Activated CD8-positive, alpha-beta memory T cell treated with anti-CD3 and anti-CD28 coated beads, Interleukin-2, amount 50 U/mL, for 1 hour (primary cell): ENCODE data around the gene PHC1.
"Not testable (repeated sequence)": the region's sequence is repeated elsewhere in the genome, so short reads cannot be mapped to it uniquely, and the experiment has no call there.

Source experiments
- DNase-seq: peaks from one replicate; pipeline ENCODE4 v3.0.0-alpha.2; 2020; ENCODE audit errors: extremely low read depth

PHC1 gene

DNA sequence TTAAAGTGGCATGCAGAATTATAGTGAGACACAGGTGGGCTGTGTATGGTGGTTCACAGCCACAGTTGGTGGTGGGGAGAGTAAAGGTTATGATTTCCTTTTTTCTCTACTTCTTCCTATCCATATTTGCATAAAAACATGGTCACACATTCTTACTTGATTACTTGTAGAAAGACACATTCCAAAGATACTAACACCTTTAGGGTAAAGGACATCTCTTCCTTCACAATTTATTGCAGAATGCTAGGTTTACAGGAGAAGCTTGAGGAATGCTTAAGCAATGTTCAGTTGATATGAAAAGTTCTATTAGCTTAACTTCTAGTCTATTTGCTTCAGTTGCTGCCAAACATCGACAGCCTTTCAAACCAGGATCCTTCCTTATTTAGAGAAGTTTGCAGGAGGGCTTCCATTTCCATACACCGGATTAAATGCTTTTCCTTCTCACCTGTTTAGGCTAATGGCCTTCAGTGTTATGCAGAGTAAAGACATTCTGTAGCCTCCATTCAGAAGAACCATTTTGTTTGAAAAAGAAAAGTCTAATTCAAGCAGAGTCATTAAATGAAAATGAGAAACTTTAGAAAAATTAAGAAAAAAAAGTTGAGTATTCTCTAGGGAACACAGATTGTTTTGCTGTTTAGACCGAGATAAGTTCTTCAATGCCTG is 2.6 kb upstream of the PHC1 start:
- DNase-seq = no peak

DNA sequence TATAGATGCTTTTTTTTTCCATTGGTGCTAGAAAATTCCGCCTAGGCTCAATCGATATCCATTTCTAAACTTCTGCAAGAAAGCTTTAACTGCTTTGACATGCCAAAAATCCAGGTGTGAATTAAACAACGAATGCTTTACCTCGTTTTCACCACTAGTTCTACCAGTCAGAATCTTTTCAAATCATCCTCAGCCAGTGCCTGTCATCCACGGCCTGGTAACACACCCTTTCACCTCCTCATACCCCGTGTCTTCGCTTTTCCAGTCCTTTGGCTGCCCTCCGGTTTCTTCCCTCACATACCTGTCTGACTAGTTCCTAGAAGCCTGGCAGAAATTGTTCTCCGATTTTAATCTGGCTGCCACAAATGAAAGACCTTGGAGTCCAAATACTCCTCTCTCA is 1.4 kb upstream of the PHC1 start:
- no peak for DNase-seq

DNA sequence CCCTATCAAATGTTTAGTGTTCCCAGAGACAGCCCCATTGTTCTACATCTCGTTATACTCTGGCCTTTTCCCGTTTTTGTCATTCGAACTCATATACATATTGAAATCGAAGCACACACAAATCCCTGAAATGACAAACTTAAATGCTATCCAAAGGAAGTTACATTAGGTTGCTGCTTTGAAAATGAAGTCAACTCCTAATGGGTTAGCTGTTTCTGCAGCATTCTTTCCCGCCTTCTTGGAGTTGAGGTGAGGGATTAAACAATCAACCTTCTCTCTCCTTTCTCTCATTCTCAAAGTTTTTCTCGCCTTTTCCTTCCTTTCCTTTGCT is 642 bp upstream of the PHC1 start:
- no peak for DNase-seq

DNA sequence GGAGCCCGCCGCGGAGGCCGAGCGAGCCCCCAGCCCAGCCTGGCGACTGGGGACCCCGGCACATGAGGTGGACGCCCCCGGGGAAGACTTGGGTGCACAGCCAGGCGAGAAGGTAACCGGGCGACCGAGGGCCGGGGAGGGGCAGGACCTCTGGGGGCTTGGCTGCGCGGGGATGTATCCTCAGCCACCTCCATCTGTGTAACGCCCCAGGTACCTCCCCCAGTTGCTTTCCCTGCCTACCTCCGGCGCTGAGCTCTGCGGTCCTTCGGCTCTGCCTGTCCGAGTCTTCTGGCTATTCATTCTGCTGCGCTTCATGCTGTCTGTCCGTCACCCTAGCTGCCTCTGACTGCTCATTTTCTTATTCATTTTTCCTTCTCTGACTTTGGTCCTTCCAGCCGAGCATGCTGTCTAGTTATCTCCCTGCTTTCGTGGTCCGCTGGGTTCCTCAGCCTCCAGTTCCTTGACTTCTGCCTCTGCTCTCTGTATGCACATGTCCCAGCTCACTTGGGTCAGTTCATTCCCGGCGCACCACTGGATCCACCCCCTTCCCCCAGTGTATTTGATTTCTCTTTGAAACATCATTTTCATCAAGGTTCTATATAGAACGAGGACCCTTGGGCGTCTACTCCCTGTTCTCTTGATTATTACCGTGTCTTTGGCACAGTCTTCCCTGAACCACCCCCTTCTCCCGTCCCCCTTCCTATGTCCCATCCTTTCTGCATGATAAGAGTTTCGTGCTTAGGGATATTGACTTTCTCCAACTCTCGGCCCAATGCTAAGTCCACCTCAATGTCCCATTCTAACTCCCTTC is 612 bp downstream of the PHC1 start:
- no peak for DNase-seq

DNA sequence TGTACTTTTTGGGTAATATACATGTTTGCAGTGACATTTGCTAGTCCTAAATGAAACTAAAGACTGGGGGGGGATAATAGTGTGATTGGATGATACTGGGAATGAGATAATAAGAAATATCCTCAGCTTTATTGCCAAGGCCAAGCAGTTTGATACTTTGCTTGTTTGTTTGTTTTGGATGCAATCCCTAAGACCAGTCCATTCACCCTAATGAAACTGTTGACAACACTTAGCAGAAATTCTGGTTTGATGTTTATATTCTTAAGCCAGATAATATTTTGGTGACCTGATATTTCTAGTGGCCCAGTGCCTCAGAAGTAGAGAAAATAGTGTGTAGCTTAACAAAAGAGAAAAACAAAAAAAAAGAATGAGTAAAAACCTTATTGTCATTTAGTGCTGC is 1.8 kb downstream of the PHC1 start:
- no peak for DNase-seq

DNA sequence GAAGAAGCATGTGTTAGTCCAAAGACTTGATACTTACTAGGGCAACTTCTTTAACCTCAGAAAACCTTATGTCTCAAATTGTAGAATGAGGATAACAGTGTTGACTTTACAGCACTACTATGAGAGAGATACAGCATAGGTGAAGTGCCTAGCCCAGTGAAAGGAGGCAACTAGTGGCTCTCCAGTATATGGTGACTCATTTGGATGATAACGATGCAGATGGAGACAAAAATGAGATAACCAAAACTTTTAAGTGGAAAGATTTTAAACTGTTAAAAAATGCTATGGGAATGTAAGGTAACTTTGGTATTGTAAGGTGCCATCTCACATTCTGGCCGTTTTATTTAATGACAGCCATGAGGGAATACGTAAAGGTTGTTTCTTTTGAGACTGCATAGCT is 2.7 kb downstream of the PHC1 start:
- DNase-seq = no peak

DNA sequence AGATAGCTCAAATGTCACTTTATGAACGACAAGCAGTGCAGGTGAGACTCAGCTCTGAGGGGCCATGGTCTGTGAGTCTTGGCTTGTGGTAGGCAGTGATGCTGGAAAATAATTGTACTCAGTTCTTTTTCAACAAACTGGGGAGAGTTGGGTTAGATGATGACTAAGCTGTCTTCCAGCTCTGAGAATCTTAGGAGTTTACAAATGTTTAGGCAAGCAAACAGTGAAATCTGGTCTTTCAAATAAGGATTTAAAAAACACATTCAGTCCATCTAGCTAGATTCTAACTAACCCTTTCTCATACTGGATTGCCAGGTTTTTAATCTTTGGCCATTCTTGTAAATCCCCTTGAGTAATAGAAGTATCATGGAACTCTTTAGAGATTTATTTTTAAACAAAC is 3.4 kb downstream of the PHC1 start:
- DNase-seq = no peak

DNA sequence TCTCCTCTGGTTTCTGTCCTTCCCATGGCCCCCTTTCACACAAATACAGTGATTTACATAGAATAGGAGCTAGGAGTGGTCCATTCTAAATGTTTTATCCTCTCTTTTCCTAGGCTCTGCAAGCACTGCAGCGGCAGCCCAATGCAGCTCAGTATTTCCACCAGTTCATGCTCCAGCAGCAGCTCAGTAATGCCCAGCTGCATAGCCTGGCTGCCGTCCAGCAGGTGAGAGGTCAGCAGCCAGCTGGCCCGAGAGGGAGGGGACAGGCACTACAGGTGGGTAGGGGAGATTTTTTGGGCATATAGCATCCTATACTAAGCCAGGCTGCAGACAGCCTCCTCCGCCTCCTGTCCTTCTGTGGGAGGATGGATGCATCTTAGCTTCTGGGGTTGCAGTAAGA is 5.3 kb downstream of the PHC1 start:
- DNase-seq = not testable (repeated sequence)

DNA sequence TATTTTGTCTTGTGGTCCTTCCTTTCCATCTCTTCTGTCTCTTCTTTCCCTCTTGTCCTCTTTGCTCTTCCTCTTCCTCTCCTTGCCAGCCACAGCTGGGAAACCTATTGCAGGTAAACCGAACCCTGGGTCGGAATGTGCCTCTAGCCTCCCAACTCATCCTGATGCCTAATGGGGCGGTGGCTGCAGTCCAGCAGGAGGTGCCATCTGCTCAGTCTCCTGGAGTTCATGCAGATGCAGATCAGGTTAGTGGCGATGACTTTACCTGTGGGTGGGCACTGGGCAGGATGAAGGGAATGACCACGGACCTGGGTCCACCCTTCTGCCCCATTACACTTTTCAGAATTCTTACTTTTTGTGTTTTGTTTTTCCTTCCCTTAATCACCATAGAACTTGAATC is 8.2 kb downstream of the PHC1 start:
- no peak for DNase-seq

DNA sequence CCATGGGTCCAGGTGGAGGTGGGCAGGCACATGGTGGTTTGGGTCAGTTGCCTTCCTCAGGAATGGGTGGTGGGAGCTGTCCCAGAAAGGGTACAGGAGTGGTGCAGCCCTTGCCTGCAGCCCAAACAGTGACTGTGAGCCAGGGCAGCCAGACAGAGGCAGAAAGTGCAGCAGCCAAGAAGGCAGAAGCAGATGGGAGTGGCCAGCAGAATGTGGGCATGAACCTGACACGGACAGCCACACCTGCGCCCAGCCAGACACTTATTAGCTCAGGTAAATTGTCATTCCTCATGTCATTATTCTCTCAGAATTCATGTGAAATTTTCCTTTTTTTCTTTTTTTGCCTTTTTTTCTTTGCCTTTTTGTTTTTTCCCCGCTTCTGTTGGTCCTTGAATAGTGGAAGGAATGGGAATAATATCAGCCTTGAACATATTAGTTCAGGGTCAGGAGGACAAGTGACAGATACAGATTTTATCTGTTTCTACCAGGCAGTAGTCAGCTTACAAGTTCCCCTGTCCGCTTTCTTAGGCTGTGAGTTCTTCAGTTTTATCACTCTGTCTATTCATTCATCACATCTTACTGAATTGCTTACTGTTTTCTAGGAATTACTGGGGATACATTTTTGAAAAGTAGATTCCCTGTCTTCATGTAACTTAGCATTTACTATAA is 16.5 kb downstream of the PHC1 start:
- not testable (repeated sequence) for DNase-seq

DNA sequence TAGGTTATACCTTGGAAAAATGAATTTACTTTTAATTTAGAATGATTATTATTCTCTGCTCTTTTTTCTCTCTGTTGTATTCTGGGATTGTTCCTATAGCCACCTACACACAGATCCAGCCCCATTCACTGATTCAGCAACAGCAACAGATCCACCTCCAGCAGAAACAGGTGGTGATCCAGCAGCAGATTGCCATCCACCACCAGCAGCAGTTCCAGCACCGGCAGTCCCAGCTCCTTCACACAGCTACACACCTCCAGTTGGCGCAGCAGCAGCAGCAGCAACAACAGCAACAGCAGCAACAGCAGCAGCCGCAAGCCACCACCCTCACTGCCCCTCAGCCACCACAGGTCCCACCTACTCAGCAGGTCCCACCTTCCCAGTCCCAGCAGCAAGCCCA is 18.2 kb downstream of the PHC1 start:
- not testable (repeated sequence) for DNase-seq

DNA sequence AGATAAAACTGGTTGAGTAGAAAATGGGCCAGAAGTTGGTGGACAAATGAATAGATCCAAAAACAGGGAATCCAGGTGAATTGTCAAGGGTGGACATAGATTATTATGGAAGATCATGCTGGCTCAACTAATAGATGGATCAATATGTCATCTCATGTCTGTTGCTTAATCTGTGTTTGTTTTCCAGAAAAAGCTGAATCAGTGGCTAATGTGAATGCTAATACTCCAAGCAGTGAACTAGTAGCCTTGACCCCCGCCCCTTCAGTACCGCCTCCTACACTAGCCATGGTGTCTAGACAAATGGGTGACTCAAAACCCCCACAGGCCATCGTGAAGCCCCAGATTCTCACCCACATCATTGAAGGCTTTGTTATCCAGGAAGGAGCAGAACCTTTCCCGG is 19.8 kb downstream of the PHC1 start:
- not testable (repeated sequence) for DNase-seq

DNA sequence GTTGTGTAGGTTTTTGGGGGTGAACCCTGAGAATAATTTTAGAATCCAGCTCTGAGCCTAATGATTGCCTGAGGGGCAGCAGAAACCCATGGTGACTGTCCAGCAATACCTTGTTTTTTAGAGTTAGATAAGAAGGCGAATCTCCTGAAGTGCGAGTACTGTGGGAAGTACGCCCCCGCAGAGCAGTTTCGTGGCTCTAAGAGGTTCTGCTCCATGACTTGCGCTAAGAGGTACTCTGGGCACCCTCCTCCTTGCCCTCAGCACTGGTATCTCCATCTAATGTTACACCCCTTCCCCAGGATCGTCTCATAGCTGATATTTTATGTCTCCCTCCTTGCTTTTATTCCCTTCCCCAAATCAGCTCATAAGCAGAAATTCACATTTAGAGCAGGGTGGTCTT is 22.4 kb downstream of the PHC1 start:
- no peak for DNase-seq

DNA sequence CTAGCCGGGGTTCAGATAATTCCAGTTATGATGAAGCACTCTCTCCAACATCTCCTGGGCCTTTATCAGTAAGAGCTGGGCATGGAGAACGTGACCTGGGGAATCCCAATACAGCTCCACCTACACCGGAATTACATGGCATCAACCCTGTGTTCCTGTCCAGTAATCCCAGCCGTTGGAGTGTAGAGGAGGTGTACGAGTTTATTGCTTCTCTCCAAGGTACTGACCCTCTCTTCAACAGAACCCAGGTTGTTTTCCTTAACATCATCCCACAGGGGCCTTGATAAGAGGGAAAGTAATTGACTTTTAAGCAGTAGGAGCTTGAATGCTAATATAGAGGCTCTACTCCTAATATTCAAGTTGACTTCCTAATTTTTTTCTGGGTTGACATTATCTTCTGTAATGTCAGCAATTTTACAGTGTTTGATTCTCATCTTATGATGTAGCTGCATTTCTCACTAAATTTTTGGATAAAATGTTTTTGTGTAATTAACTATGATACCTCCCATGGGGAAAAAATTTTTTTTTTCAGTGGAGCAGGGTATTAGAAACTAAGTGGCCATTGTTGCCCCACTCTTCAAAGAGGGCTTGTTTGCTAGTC is 23.6 kb downstream of the PHC1 start:
- DNase-seq = not testable (repeated sequence)

DNA sequence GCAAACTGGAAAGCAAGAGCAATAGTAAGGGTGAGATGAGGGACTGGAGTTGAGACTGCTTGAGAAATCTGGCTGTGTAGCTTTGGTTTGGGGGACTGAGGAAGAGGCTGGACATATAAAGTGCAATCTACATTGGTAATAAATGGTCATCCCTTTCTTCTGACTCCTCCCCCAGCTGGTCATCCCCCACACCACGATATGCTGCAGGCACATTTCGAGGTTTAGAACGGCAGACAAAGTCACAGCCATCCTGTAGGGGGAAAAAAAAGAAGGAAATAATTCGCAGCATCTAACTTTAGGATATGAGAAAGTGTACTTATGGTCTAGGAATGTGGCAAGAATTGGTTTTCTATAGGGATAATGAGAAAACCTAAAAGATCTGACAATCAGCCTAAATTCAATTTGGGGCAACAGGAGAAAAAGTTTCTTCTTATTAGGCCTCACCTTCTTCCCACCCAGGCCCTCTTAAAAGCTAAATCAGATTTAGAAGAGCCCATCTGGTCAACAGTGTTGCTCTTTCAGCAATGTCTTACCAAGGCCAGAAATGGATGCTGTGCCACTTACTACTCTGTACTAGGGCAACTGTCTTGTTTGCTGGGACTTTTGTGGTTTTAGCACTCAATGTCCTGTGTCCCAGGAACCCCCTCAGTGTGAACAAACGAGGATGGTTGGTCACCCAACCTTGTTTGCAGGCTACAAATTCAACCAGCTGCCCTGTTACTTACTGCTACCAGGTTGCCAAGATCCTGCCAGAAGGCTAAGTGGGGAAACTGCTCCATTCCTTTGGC is 27.6 kb downstream of the PHC1 start:
- DNase-seq = no peak

DNA sequence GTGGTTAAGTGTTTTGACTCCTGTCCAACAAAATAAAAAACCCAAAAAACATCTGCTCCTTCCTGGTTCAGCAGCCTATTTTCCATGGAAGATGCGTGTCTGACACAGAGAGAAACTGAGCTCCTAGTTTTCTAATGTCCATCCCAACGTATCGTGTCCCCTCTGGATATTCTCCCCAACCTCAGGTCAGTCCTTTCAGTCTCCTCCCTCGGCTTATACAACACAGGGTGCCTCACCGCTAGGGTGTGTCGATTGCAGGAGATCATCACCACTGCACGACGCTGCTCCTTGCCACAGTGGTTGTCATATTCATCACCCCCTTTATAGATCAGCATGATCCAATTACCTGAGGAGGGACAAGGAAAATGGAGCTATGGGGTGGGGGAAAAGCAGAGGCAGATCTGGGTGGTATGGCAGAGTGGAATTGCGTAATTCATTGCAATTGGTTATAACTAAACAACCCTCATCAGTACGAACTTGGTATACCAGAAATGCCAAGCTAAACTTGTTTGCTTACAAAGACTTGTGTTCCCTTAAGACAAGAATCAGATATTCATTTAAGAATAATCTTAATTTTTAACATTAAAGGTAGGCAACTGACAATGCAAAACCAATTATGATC is 29.4 kb downstream of the PHC1 start:
- no peak for DNase-seq

DNA sequence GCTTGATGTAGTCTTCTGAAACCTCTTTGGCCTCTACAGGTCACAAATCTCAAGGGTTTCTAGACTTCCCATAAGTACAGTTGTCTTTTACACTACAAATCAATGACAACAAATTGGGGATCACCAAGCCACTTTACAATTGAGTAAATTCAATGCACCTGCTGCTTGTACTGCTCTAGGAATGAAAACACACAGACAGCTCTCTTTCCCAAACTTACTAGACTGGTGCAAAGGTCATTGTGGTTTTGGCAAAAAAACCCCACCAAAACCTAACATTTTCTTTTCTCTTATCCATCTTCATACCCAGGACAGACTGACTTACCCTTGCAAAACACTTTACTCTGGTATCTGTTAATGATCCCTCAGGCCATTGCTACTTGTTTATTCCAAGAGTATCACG is 32.4 kb downstream of the PHC1 start:
- DNase-seq = no peak

DNA sequence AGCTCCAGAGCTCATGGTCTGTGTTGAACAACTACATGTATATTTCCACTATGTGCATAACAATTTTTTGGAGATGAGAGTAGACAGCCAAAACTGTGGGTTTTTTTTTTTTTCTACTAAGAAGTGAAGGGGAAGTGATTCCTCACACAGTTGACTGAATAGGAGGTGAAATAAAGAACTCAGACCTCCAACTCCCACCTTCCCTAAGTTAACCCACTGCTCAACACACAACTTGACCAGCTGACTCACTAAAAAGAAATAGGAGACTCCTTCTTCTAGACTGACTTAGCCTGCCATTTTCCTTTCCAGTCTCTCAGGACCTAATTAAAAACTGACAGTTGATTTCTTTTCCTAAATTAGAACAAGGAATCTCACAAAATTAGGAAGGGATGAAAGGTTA is 33.4 kb downstream of the PHC1 start:
- no peak for DNase-seq

DNA sequence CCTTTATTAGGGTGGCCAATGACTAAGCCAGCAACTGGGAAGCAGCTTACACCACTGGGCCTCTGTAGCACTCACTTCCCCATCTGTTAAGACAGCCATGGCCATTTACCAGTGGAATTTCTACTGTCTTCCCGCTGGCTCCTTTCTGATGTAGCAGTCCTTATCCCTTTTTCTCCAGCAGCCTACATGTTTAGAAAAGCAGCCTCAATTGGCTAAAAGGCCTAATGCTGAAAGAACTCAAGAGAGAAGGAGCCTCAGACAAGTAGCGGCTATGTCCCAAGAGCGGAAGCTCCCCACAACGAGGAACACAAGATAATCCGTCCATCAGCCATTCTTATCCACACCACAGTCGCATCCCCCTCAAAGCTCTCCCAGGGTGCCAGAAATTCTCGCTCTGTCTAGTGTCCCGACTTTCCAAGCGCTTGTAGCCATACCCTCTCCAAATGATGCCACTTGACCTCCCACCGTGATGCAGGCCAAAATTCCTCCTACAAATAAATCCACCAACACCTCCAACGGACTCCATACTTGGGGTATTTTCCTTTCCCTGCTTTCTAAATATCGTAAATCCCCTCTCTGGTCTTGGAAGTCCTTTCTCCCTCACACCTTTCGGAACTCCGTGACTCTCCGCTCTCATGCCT is 34.5 kb downstream of the PHC1 start:
- DNase-seq = no peak

DNA sequence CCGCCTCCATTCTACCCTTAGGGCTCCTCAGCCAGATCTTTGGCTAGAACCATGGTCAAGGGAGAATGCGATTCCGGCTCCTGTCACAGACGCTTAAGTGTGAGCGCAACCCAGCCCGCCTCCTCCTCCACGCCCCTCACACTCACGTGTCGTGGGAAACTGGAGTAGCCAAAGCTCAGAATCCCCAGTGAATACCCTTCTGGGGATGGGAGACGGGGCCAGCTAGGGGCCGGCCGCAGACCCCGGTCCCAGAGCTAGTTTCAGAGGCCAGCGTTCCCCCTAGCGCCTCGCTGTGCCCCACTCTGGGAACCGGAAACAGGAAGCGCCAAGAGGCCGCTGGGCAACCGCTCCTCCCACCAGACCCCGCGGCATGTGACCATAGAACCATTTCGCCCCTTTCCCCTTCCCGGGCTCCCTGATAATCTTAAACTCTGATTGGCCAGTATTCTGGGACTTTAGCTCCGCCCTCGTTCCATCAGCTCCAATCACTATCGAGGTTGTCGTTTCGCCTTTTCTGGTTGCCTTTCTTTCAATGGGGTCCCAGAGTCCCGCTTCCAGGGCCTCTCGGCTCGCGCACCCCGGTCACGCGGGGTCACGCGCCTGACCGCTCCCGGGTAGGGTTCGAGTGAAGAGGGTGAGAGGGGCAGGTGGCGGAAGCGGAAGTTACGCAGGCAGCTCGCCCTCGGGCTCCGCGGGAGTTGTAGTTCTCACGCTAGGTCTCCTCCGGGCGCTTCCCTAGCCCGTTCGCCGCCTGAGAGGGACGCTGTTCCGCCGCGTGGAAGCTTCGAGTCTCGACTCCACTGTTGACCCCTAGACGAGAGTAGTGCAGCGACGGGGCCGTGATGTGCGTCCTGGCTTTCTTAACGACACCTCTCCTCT is 35.3 kb downstream of the PHC1 start, which contains the start of gene M6PR:
TSS of gene M6PR (minus strand) at position 304 of the 879 bp plus-strand sequence. CDS start 3,241 bp downstream, outside the sequence.
- DNase-seq = peak; percentile 69
